AG04449 (cell line): ENCODE measurements around the gene SCIMP.
"Not testable (repeated sequence)": the region's sequence is repeated elsewhere in the genome, so short reads cannot be mapped to it uniquely, and the experiment has no call there.

Source experiments
- CTCF ChIA-PET: fragments of 350-600 bp; formaldehyde crosslinking; extraction: SDS; loops from one replicate; lab custom pipeline; 2021; ENCODE audit warnings: antibody characterized with exemption; lab: Yijun Ruan, JAX
- POLR2A ChIA-PET: fragments of 400-600, 350-600 bp; formaldehyde crosslinking; extraction: SDS; loops from one replicate; lab custom pipeline; 2020; ENCODE audit warnings: antibody characterized with exemption, inconsistent platforms; lab: Yijun Ruan, JAX
- DNase-seq: peaks from one replicate; pipeline ENCODE4 v3.0.0-alpha.2; 2010; ENCODE audit warnings: low read depth, low spot score
- H3K4me3 ChIP-seq: 2 replicates; pipeline ENCODE4 v1.5.1; 2011; ENCODE audit warnings: low read depth, mild to moderate bottlenecking, control low read depth, low read length
- TF ChIP-seq, protein P1 (sequence below): IDR thresholded peaks from one replicate; pipeline ENCODE4 v1.5.1; 2011; ENCODE audit warnings: mild to moderate bottlenecking, moderate library complexity, low read length, control low read depth, inconsistent platforms; ENCODE audit not compliant: insufficient read depth; ENCODE audit errors: missing control alignments

The SCIMP gene

GRCh38 chr17:5241861-5242671, 7.4 kb upstream of the SCIMP start:
- POLR2A ChIA-PET = no interaction called here
- TF ChIP-seq, protein P1, sequence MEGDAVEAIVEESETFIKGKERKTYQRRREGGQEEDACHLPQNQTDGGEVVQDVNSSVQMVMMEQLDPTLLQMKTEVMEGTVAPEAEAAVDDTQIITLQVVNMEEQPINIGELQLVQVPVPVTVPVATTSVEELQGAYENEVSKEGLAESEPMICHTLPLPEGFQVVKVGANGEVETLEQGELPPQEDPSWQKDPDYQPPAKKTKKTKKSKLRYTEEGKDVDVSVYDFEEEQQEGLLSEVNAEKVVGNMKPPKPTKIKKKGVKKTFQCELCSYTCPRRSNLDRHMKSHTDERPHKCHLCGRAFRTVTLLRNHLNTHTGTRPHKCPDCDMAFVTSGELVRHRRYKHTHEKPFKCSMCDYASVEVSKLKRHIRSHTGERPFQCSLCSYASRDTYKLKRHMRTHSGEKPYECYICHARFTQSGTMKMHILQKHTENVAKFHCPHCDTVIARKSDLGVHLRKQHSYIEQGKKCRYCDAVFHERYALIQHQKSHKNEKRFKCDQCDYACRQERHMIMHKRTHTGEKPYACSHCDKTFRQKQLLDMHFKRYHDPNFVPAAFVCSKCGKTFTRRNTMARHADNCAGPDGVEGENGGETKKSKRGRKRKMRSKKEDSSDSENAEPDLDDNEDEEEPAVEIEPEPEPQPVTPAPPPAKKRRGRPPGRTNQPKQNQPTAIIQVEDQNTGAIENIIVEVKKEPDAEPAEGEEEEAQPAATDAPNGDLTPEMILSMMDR = no peak
- CTCF ChIA-PET = interaction anchor here (1.0 to 1.1 kb wide), 2 partner anchors 8 to 45 kb away, joined by 3 to 6 read pairs; no protein-coding TSS in a partner anchor
- no peak for DNase-seq
- H3K4me3 ChIP-seq = no peak overlapping the region

DNA sequence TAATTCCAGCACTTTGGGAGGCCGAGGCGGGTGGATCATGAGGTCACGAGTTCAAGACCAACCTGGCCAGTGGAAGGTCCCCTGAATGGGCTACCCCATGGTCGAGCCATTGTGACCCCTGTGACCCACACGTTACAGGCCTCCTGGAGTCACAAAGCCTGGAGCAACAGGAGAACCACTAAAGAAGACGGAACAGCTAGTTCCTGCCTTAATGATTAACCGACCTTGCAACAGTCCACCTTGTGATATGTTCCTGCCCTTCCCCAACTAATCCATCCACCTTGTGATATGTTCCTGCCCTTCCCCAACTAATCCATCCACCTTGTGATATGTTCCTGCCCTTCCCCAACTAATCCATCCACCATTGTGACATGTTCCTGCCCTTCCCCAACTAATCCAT, 5.1 kb upstream of the SCIMP start:
- POLR2A ChIA-PET, DNase-seq, H3K4me3 ChIP-seq: not testable (repeated sequence)
- CTCF ChIA-PET = interaction anchor here (3.7 kb wide), 1 partner anchor 44 kb away, joined by 30 read pairs; no protein-coding TSS in a partner anchor

- CTCF ChIA-PET = interaction anchor here (0.8 to 3.7 kb wide), 10 partner anchors 10 to 201 kb away, joined by 3 to 37 read pairs (median 8); partner anchors contain the start of gene C1QBP
- DNase-seq = no peak
- TF ChIP-seq, protein P1 = no peak
Measured at GRCh38 chr17:5238333-5238732, 3.7 kb upstream of the SCIMP start.

GRCh38 chr17:5237541-5238016, 2.9 kb upstream of the SCIMP start:
- CTCF ChIA-PET = interaction anchor here (0.6 to 3.7 kb wide), 19 partner anchors 9 to 207 kb away, joined by 3 to 37 read pairs (median 6); partner anchors contain the start of genes C1QBP and ZNF594
- TF ChIP-seq, protein P1 = peak; percentile 60

More at GRCh38 chr17:5238333-5238732, 3.7 kb upstream of the SCIMP start:
- POLR2A ChIA-PET = no interaction called here
- H3K4me3 ChIP-seq = no peak overlapping the region

GRCh38 chr17:5236938-5237540, 2.4 kb upstream of the SCIMP start:
- DNase-seq = no peak
- CTCF ChIA-PET = interaction anchor here (1.1 to 3.7 kb wide), 15 partner anchors 10 to 204 kb away, joined by 3 to 37 read pairs (median 7); partner anchors contain the start of genes C1QBP and ZNF594
- TF ChIP-seq, protein P1 = no peak
- H3K4me3 ChIP-seq = no peak overlapping the region
- POLR2A ChIA-PET = no interaction called here

More at GRCh38 chr17:5237541-5238016, 2.9 kb upstream of the SCIMP start:
- DNase-seq = no peak
- POLR2A ChIA-PET = no interaction called here
- no peak overlapping the region for H3K4me3 ChIP-seq

DNA sequence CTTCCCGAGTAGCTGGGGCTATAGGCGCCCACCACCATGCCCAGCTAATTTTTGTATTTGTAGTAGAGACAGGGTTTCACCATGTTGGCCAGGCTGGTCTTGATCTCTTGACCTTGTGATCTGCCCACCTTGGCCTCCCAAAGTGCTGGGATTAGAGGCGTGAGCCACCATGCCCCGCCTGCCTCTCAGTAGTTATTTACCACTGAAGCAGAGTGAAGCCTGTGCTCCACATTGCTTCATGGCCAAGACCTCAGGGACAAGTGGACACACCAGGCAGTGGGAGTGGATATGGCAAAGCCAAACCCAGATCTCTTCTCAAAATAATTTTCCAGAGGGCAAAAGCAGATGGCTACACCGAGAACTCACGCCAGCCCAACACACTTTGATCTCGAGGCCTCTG, 1.2 kb downstream of the SCIMP start:
- POLR2A ChIA-PET, H3K4me3 ChIP-seq, CTCF ChIA-PET, DNase-seq: not testable (repeated sequence)
